T-helper 17 cell (primary cell): Measurements from ENCODE around the gene COL18A1. TPM values are rescaled to one million over a fixed set of nuclear protein-coding genes. Genes with fewer than 3 reads are reported as not detected.
A peak's percentile ranks its signal among the peaks of the same experiment; 100 is the strongest.

Experiments used
- ATAC-seq: fragments of 150-1000 bp; cut with Tn5 transposase; 2 replicates; pipeline ENCODE4 v1.10.0; 2021; ENCODE audit warnings: mild to moderate bottlenecking, moderate library complexity
- DNase-seq, 3 donors: peaks; one replicate each; pipeline versions ENCODE4 v3.0.0 to v3.0.0-alpha.2; 2020 to 2021
- H3K9me3 ChIP-seq: one replicate; pipeline ENCODE4 v1.7.0; 2013; ENCODE audit warnings: low read length, mild to moderate bottlenecking; ENCODE audit not compliant: control insufficient read depth, poor library complexity, severe bottlenecking
- H3K27ac Mint-ChIP-seq: one replicate; pipeline ENCODE4 v1.8.0; 2022; ENCODE audit warnings: mild to moderate bottlenecking, moderate library complexity, mixed read lengths
- H3K27me3 Mint-ChIP-seq: one replicate; pipeline ENCODE4 v1.8.0; 2022; ENCODE audit warnings: mixed read lengths
- H3K36me3 Mint-ChIP-seq: one replicate; pipeline ENCODE4 v1.8.0; 2022; ENCODE audit warnings: low read depth, mixed read lengths
- H3K4me1 Mint-ChIP-seq: one replicate; pipeline ENCODE4 v1.8.0; 2022; ENCODE audit warnings: mild to moderate bottlenecking, mixed read lengths
- H3K4me3 Mint-ChIP-seq: one replicate; pipeline ENCODE4 v1.8.0; 2022; ENCODE audit warnings: mild to moderate bottlenecking, moderate library complexity, mixed read lengths
- total RNA-seq, 4 donors: library from RNA in 2 of 4; stranded (reverse) in 2 of 4; gene quantifications; one replicate each; pipeline ENCODE4 v1.2.3 and lab custom pipeline; 2022 to 2026

COL18A1 gene
- total RNA-seq, 2 donors from 2014 or later: 5.4 to 17.1 TPM

DNA sequence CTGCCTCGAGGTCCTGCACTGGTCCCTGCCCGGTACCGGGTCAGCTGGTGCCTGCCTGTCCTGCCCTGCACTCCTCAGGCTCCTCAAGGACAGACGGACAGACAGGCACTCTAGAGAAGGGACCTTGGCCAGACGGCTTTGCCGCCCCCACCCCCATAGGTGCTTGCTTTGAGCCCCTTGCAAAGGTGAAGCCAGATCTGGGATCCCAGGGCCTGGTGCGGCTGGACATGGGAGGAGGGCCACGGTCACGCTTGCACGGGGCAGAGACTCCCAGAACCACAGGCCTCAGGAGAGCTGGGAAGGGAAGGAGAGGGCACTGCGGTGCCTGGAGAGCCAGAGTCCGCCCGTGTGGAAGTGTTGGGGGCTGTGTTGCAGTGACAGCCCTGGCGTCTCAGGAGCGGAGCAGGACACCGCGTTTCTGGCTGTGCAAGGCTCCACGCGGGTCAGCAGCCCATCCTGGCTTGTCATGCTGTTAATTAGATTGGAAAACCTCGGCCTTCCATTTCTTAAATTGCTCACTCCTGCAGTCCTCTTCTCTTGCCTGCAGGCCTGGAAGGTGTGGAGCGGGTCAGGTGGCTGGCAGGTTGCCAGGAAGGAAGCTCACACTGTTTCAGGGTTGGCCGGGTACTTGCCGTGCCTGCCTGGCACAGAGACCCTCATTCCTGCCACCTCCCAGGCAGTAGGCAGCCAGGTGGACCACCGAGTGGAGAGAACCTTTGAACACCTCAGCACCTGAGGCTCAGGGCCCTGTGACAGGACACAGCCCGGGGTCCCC lies 16.3 kb downstream of the COL18A1 start:
- Mint-ChIP-seq H3K4me3 (no peak overlapping the region), H3K27me3 (peaks cover 19% of the 10 kb centered on the region), H3K36me3 (peaks cover 4% of the 10 kb centered on the region), H3K27ac (no peak overlapping the region), H3K4me1 (peaks cover 5% of the 10 kb centered on the region)
- no peaks in the 10 kb centered on the region for H3K9me3 ChIP-seq
- ATAC-seq (no peak), DNase-seq (peak in 1 of 3 donors; percentile 6)

DNA sequence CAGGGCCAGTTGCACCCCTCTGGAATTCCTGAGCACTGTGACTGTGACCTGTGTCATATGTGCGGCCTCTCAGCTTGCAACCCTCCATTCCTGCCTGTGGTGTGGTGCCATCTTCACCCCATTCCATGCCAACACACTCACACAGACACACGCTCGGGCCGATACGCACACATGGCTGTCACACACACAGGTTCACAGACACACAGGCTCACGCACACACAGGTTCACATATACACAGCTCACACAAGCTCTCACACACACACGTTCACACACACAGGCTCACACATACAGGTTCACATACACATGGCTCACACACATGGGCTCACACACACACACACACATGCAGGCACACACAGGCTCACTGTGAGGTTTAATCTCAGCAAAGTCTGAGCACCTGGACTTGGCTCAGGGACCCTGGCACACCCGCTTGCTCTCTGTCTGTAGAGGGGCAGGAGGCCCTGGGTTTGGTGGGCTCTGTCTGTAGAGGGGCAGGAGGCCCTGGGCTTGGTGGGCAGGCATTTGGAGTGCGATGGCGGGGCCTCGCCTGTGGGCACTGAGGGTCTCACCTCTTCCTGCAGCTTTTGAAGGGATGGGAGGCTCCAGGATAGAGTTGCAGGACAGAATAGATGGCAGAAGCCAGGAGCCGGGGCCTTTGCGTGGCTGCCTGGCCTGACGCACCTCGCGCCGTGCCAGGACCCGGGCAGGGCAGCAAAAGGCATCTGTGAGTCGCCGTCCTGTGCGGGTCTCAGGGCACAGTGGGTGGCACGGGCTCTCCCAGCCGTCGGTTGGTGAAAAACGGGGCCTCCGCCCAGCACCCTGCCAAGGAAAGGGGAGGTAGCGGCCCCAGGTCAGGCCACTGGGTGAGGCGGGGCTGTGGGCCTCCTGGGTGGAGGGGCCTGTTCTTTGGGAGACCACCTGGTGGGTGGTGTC lies 17.1 kb downstream of the COL18A1 start:
- H3K27me3 Mint-ChIP-seq: peaks cover 12% of the 10 kb centered on the region
- H3K4me3 Mint-ChIP-seq: no peak overlapping the region
- H3K36me3 Mint-ChIP-seq: peaks cover 3% of the 10 kb centered on the region
- no peaks in the 10 kb centered on the region for H3K9me3 ChIP-seq
- H3K4me1 Mint-ChIP-seq: peaks cover 5% of the 10 kb centered on the region
- DNase-seq (peak in 1 of 3 donors; percentile 9), ATAC-seq (no peak)
- no peak overlapping the region for H3K27ac Mint-ChIP-seq

DNA sequence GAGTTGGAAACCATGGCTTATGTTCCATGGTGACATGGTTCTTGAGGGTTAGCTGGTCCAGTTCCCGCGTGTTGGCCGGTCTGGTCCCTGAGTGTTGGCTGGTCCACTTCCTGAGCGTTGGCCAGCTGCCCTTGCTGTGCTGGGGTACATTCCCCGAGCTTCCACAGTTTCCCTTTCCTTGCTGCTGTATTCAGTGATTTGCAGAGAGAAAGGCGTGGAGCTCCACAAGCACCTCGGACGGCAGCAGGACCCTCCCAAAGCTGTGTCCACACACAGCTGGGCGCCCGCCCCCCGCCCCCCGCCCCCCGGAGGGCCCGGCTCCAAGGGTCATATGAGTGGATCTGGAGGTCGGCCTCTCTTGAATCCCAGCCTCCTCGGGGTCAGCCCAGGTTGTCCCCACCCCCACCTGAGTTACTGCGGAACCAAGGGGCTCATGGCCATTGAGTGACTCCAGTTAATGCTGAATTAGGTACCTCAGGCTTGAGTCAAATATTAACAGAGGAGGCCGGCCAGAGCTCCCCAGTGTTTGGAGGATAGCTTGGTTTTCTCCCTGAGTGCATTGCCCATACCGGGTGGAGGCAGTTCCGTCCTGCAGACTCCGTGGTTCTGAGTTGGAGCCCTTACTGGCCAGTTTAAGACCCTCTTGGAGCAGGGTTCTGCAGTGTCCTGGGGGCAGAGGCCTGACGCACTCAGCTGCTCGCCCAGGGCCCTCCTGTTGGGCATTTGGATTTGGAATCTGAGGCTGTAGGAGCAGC lies 18.4 kb downstream of the COL18A1 start:
- Mint-ChIP-seq H3K27ac (no peak overlapping the region), H3K4me1 (peaks cover 5% of the 10 kb centered on the region), H3K27me3 (peaks cover 15% of the 10 kb centered on the region), H3K4me3 (no peak overlapping the region), H3K36me3 (peaks cover 3% of the 10 kb centered on the region)
- DNase-seq (no peak), ATAC-seq (no peak)
- H3K9me3 ChIP-seq: no peaks in the 10 kb centered on the region

DNA sequence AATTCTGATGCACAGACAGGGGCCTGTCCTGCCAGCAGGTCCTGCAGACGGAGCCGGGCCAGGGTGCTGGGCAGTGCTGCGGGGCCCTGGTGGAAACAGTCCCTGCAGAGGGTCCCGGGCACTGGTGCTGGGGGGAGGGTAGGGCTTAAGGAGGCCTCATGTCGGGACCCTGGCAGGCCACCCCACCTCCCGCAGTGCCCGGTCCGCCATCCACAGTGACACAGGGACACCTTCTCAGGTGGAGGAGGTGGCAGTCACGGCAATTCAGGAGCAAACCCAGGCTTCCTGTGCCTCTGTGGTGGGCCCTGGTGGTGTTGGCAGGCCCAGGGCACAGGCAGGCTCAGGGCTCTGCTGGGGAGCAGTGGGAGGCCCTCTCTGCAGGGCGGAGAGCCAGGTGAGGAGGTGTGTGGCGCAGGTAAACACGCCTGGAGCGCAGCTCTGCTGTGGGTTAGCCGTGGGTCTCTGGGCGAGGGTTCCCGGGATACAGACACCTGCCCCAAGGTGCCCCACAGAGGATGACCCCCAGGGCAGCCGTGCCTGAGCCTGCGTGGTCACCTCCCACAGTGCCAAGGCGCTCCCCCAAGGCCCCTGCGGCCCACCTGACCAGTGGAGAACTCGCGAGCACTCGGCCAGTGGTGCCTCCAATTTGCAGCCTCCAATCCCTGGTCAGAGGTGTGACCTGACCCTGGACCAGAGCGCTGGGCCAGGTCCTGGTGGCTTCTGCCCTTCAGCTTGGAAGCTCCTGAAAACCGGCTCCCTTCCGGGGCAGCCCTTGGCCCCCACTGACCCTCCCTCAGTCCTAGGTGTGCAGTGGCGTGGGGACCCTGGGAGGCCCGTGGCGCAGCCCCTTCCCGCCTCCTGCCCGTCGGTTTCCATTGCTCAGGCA lies 19.2 kb downstream of the COL18A1 start:
- H3K9me3 ChIP-seq: no peaks in the 10 kb centered on the region
- H3K4me1 Mint-ChIP-seq: peaks cover 2% of the 10 kb centered on the region
- H3K27ac Mint-ChIP-seq: no peak overlapping the region
- H3K36me3 Mint-ChIP-seq: peaks cover 3% of the 10 kb centered on the region
- peaks cover 12% of the 10 kb centered on the region for H3K27me3 Mint-ChIP-seq
- no peak for ATAC-seq
- H3K4me3 Mint-ChIP-seq: no peak overlapping the region
- DNase-seq: no peak

DNA sequence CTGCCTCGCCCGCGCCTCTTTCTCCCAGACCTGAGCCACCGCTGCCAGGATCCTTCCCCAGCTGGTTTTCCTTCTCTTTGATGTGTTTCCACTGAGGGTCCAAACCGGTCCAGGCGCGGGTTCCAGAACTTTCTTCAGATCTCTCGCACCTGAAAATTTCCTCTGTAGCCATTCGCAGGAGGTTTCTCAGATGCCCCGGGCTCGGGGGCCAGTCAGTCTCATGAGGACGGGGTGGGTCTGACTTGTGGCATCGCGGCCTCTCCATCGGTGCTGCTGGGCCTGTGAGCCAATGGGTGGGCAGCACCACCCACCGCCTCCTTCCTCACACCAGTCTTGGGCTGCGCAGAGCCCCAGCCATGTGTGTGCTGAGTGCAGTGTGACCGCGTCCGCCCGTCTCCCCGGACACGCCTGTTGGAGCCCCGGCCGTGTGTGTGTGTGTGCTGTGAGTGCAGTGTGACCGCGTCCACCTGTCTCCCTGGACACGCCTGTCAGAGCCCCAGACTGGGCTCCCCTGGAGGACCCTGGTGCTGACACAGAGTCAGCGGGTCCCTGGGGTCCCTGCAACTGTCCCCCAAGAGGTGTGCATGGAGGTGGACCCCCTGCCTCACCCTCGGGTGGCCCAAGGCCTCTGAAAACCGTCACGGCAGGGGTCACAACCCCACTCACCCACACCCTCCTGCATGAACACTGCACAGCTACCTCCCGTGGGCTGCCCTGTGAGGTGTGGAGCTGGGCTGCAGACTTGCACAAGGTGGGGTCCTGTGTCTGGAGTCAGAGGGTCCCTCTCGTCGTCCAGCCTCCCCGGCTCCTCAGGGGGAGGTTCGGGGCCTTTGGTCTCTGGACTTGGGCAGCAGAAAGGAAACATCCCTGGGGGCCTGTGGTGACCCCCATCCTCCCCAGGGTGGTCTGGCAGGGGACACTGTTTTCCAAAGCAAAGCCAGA lies 20.2 kb downstream of the COL18A1 start:
- ATAC-seq: no peak
- no peak for DNase-seq
- Mint-ChIP-seq H3K4me3 (no peak overlapping the region), H3K4me1 (peaks cover 2% of the 10 kb centered on the region), H3K27me3 (peaks cover 15% of the 10 kb centered on the region), H3K27ac (no peak overlapping the region), H3K36me3 (peaks cover 3% of the 10 kb centered on the region)
- H3K9me3 ChIP-seq: no peaks in the 10 kb centered on the region

DNA sequence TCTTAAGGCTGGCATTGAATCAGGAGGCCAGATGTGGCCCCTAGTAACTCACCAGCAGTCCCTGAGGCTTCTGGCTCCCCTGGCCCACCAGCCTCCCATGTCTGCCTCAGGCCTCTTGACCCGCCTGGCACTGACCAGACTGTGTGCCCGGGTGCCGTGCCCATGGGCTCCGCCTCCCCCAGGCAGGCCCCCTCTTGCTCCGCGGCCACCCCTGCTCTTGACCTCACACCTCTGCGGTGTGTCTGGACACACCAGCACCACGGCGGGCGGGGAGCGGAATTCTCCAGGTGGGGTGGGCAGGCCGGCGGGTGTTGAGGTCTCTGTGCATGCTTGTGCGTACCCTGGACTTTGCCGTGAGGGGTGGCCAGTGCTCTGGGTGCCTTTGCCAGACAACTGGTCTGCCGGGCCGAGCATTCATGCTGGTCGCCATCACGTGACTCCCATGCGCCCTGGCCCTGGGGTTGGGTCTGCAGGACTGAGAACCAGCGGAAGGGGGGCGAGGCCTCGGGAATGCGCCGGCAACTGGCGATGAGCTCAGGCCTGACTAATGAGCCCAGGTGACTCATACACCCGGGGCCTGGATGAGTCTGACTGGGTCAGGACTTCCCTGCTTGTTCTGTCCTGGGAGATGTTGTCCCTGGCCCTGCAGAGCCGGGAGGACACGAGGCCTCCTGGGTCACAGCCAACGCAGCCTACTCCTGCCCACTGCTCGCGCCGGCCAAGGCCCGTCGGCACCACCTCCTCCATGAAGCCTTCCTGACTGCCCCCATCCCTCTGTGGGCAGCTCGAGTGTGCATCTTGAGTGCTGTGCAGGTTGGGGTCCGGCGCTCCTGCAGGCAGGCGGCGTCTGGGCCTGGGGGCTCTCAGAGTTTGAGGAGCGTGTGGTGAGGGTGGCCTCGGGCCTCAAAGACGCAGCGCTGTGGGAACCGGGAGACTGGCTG lies 22.6 kb downstream of the COL18A1 start:
- Mint-ChIP-seq H3K4me3 (no peak overlapping the region), H3K27me3 (peaks cover 20% of the 10 kb centered on the region), H3K36me3 (no peaks in the 10 kb centered on the region), H3K4me1 (no peaks in the 10 kb centered on the region), H3K27ac (no peak overlapping the region)
- DNase-seq: no peak
- H3K9me3 ChIP-seq: no peaks in the 10 kb centered on the region
- no peak for ATAC-seq

DNA sequence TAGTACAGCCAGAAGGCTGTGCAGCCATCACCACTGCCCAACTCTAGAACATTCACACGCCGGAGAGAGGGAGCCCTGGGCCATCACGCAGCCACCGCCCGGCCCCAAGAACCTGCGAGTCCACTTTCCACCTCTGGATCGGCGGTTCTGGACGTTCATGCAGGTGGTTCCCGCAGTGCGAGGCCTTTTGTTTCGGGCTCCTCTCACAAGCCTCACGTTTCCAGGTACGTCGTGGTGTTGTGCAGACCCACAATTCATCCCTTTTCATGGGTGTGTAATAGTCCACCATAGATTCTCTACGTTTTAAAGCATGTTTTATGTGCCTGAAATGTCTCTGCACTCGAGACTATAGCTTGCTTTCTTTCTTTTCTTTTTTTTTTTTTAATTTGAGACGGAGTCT lies 23.6 kb downstream of the COL18A1 start:
- H3K27ac Mint-ChIP-seq: no peak overlapping the region
- no peaks in the 10 kb centered on the region for H3K36me3 Mint-ChIP-seq
- no peak for ATAC-seq
- H3K4me3 Mint-ChIP-seq: no peak overlapping the region
- peaks cover 24% of the 10 kb centered on the region for H3K27me3 Mint-ChIP-seq
- no peaks in the 10 kb centered on the region for H3K9me3 ChIP-seq
- no peaks in the 10 kb centered on the region for H3K4me1 Mint-ChIP-seq
- no peak for DNase-seq

DNA sequence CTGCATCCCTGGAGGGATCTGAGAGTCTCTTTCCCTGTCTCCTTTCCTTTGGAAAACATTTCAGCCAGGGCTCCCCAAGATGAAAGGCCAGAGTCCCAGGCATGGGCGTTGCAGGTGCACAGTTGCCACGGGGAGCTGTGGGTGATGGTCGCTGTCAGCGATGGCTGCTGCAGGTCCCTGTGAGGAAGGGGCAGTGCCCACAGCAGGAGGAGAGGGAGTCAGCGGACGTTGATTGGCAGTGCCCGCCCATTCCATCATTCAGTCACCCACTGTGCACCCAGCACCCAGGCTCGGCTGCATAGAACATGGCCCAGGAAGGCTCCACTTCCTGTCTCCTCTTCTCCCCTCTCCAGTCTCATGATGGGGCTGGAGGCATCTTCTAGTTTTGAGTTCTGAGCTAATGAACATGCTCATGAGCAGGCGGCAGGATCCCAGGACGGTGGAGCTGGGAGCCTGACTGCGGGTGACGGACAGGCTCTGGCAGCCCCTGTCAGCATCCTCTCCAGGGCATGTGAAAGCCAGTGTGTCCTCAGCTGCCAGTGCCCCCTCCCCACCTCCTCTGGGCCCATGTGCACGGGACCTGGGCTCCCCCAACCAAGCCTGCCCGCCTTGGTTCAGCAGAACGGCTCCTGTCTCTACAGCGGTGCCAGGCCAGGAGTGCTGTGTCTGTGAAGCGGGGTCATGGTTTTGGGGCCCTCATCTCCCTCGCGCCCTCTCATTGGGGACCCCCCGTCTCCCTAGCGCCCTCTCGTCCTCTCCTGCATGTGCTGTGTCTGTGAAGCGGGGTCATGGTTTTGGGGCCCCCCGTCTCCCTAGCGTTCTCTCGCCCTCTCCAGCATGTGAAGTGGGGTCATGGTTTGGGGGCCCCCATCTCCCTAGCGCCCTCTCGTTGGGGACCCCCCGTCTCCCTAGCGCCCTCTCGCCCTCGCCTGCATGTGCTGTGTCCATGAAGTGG lies 24.5 kb downstream of the COL18A1 start:
- Mint-ChIP-seq H3K4me3 (no peak overlapping the region), H3K27ac (no peak overlapping the region), H3K4me1 (no peaks in the 10 kb centered on the region), H3K36me3 (no peaks in the 10 kb centered on the region), H3K27me3 (peaks cover 24% of the 10 kb centered on the region)
- ATAC-seq: no peak
- H3K9me3 ChIP-seq: no peaks in the 10 kb centered on the region
- DNase-seq: no peak

DNA sequence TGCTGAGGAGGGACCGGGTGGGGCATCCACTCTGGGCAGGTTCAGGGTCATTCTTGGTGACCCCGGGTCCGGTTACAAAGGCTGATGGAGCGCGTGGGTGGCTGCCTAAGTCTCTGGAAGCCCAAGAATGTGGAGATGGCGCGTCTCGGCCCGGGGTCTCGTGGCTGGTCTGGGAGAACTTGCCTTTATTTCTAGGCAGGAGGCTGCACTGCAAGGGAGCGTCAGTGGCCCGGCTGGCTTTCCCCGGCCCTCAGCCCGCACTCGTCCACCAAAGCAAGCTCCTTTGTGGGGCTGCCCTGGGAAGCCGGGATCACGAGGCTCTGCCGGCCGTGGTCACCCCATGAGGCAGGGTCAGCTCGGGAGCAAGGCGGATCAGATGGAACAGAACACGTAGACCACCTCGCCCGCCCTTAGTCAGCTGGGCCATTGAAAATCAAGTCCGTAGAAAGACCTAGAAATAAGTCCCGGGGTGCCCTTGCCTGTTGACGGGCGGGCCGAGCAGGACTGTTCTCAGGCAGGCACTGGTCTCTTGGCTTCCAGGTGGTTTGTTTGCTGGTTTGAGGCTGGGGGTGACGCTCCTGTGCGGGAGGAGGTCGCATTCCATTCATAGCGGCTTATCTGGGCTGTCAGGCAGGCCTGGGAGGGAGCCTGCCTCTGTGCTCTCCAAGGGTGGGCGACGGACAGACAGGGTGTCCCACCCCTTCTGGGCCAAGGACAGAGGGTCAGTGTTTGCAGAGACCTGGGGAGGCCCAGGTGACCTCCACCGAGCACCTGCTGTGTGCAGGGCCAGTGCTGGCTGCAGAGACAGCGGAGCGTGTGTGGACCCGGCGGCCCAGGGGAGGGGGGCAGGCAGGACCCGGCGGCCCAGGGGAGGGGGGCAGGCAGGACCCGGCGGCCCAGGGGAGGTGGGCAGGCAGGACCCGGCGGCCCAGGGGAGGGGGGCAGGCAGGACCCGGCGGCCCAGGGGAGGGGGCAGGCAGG lies 25.8 kb downstream of the COL18A1 start:
- no peaks in the 10 kb centered on the region for H3K36me3 Mint-ChIP-seq
- H3K27me3 Mint-ChIP-seq: peaks cover 24% of the 10 kb centered on the region
- DNase-seq (no peak), ATAC-seq (no peak)
- H3K4me1 Mint-ChIP-seq: no peaks in the 10 kb centered on the region
- H3K27ac Mint-ChIP-seq: no peak overlapping the region
- H3K4me3 Mint-ChIP-seq: no peak overlapping the region
- no peaks in the 10 kb centered on the region for H3K9me3 ChIP-seq
